OCI-LY7 (cell line): ENCODE results near the gene TERB1. TPM values are rescaled to one million over a fixed set of nuclear protein-coding genes. Genes with fewer than 3 reads are reported as not detected.

Source experiments
- BruUV-seq: library from RNA; stranded (reverse); fragments of 400-500 nt; replicated peaks from 2 replicates; lab custom pipeline; 2021; lab: Mats Ljungman, UMichigan
- CTCF ChIA-PET: fragments of 300-600 bp; sonication (Branson Sonifier 250); formaldehyde crosslinking; loops from one replicate; lab custom pipeline; 2022; ENCODE audit warnings: antibody characterized with exemption; ENCODE audit not compliant: unreplicated experiment; lab: Charles Lee
- POLR2A ChIA-PET: fragments of 300-600 bp; sonication (Branson Sonifier 250); formaldehyde crosslinking; loops from one replicate; lab custom pipeline; 2022; ENCODE audit warnings: antibody characterized with exemption; lab: Charles Lee
- DNase-seq: peaks from one replicate; pipeline ENCODE4 v3.0.0-alpha.2; 2015; ENCODE audit warnings: low spot score
- H2AFZ ChIP-seq: fragments of 200-600 bp; sonication (generic), shearing (Covaris generic); 2 replicates; pipeline ENCODE4 v1.6.1; 2014; ENCODE audit warnings: mild to moderate bottlenecking, antibody characterized with exemption, low read length, moderate library complexity
- H3K27ac ChIP-seq: fragments of 200-600 bp; sonication (generic); 2 replicates; pipeline ENCODE4 v1.5.1; 2014; ENCODE audit warnings: mixed run types, low read depth, mild to moderate bottlenecking, moderate library complexity, low read length, inconsistent platforms; ENCODE audit not compliant: poor library complexity, severe bottlenecking
- H3K36me3 ChIP-seq: fragments of 200-600 bp; sonication (generic); 2 replicates; pipeline ENCODE4 v1.6.1; 2014; ENCODE audit warnings: mild to moderate bottlenecking, antibody characterized with exemption, low read length, moderate library complexity, mixed read lengths; ENCODE audit not compliant: insufficient read depth
- H3K4me1 ChIP-seq: fragments of 200-600 bp; sonication (generic); 2 replicates; pipeline ENCODE4 v1.5.1; 2014; ENCODE audit warnings: mild to moderate bottlenecking, low read length; ENCODE audit not compliant: insufficient read depth, poor library complexity, severe bottlenecking
- H3K4me2 ChIP-seq: fragments of 200-600 bp; sonication (generic); 2 replicates; pipeline ENCODE4 v1.6.1; 2014; ENCODE audit warnings: mild to moderate bottlenecking, low read length
- H3K4me3 ChIP-seq: fragments of 200-600 bp; sonication (generic); 2 replicates; pipeline ENCODE4 v1.5.1; 2014; ENCODE audit warnings: mild to moderate bottlenecking, low read depth, low read length; ENCODE audit not compliant: poor library complexity, severe bottlenecking
- H3K79me2 ChIP-seq: fragments of 200-600 bp; sonication (generic); 2 replicates; pipeline ENCODE4 v1.6.1; 2016; ENCODE audit warnings: low read depth, mild to moderate bottlenecking, low read length, moderate library complexity, mixed read lengths; ENCODE audit not compliant: insufficient read depth
- H3K9me2 ChIP-seq: fragments of 200-600 bp; sonication (generic); 2 replicates; pipeline ENCODE4 v1.6.1; 2016; ENCODE audit warnings: mild to moderate bottlenecking, low read length, mixed read lengths; ENCODE audit not compliant: insufficient read depth
- H3K9me3 ChIP-seq: fragments of 200-600 bp; sonication (generic); 2 replicates; pipeline ENCODE4 v1.6.1; 2014; ENCODE audit warnings: mild to moderate bottlenecking, mixed run types, low read length, mixed read lengths
- H4K20me1 ChIP-seq: fragments of 200-600 bp; sonication (generic); 2 replicates; pipeline ENCODE4 v1.6.1; 2014; ENCODE audit warnings: mild to moderate bottlenecking, antibody characterized with exemption, low read length, moderate library complexity, mixed read lengths; ENCODE audit not compliant: insufficient read depth
- EZH2phosphoT487 ChIP-seq: fragments of 200-600 bp; sonication (generic); IDR thresholded peaks from 2 replicates; pipeline ENCODE4 v1.6.1; 2018; ENCODE audit warnings: low read depth, borderline replicate concordance, mild to moderate bottlenecking, mixed run types, antibody characterized with exemption, low read length, moderate library complexity, mixed read lengths
- intact Hi-C: fragments of 100-400 bp; cut with micrococcal nuclease; formaldehyde crosslinking; loops from one replicate; pipeline ENCODE4 v1.10.0; 2022; ENCODE audit not compliant: unreplicated experiment
- total RNA-seq, 2 experiments: library from RNA; depleted of rRNA in 1 of 2; stranded (reverse); fragments of >200 nt in 1 of 2; shearing (Covaris generic) in 1 of 2; gene quantifications; 2 replicates each; pipeline ENCODE4 v1.2.3, GENCODE V29; 2014 to 2022
- TF ChIP-seq, protein P1 (sequence below): fragments of 200-600 bp; sonication (generic); conservative IDR thresholded peaks from 2 replicates; pipeline ENCODE4 v1.5.1; 2014; ENCODE audit warnings: mild to moderate bottlenecking, antibody characterized with exemption, low read length, moderate library complexity, mixed read lengths

Gene TERB1
- total RNA-seq, 2 experiments from 2014 or later: 0.17 TPM; not detected in 1

DNA sequence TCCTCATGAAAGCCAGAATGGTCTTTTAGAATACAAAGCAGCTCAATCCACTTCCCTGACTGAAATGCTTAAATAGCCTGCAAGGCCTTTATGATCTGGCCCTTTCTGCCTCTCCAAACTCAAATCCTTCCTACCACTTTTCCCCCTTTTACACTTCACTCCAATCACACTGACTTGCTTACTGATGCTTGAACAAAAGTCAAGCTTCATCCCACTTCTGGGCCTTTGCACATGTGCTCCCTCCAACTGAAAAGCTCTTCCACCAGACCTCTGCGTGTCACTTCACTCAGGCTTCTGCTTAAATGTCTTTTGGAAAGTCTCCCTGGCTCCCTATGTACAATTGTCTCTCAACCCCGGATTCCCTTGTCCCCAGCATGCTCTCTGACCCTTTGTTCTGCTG lies 13.3 kb upstream of the TERB1 start:
- Histone ChIP-seq H4K20me1 (no peaks in the 10 kb centered on the region), H2AFZ (no peak overlapping the region), H3K9me3 (no peaks in the 10 kb centered on the region), H3K4me1 (no peaks in the 10 kb centered on the region), H3K79me2 (no peaks in the 10 kb centered on the region), H3K9me2 (no peaks in the 10 kb centered on the region), H3K27ac (no peak overlapping the region), H3K4me3 (no peak overlapping the region), H3K4me2 (no peak overlapping the region), H3K36me3 (peaks cover 93% of the 10 kb centered on the region)
- DNase-seq: no peak
- no peak for TF ChIP-seq EZH2phosphoT487
- TF ChIP-seq, protein P1, sequence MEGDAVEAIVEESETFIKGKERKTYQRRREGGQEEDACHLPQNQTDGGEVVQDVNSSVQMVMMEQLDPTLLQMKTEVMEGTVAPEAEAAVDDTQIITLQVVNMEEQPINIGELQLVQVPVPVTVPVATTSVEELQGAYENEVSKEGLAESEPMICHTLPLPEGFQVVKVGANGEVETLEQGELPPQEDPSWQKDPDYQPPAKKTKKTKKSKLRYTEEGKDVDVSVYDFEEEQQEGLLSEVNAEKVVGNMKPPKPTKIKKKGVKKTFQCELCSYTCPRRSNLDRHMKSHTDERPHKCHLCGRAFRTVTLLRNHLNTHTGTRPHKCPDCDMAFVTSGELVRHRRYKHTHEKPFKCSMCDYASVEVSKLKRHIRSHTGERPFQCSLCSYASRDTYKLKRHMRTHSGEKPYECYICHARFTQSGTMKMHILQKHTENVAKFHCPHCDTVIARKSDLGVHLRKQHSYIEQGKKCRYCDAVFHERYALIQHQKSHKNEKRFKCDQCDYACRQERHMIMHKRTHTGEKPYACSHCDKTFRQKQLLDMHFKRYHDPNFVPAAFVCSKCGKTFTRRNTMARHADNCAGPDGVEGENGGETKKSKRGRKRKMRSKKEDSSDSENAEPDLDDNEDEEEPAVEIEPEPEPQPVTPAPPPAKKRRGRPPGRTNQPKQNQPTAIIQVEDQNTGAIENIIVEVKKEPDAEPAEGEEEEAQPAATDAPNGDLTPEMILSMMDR: no peak
- BruUV-seq: no TSS peak
- CTCF ChIA-PET: no interaction called here
- intact Hi-C loops: no loop called here
- POLR2A ChIA-PET: interaction anchor here (0.6 kb wide), 3 partner anchors 67 to 345 kb away, joined by 3 to 5 read pairs (median 5); partner anchors contain the start of genes FBXL8 and TRADD

DNA sequence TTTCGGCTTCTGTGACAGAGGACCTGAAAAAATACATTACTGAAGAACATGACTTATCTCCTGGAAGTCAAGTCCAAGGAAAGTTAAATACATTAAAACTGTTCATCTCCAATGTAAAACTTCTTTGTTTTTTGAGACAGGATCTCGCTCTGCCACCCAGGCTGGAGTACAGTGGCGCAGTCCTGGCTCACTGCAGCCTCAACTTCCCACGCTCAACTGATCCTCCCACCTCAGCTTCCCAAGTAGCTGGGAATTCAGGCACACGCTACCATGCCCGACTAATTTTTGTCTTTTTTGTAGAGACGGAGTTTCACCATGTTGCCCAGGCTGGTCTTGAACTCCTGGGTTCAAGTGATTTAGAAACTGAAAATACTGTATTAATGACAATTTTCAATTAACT lies 9.7 kb upstream of the TERB1 start:
- Histone ChIP-seq H3K4me2 (no peak overlapping the region), H3K9me2 (no peaks in the 10 kb centered on the region), H4K20me1 (no peaks in the 10 kb centered on the region), H3K4me3 (no peak overlapping the region), H3K27ac (no peak overlapping the region), H3K79me2 (no peaks in the 10 kb centered on the region), H3K36me3 (peaks cover 92% of the 10 kb centered on the region), H3K4me1 (no peaks in the 10 kb centered on the region), H2AFZ (no peak overlapping the region), H3K9me3 (no peaks in the 10 kb centered on the region)
- no peak for DNase-seq
- intact Hi-C loops: no loop called here
- ChIA-PET CTCF (no interaction called here), POLR2A (no interaction called here)
- TF ChIP-seq EZH2phosphoT487: no peak
- TF ChIP-seq, protein P1: no peak
- no TSS peak for BruUV-seq

DNA sequence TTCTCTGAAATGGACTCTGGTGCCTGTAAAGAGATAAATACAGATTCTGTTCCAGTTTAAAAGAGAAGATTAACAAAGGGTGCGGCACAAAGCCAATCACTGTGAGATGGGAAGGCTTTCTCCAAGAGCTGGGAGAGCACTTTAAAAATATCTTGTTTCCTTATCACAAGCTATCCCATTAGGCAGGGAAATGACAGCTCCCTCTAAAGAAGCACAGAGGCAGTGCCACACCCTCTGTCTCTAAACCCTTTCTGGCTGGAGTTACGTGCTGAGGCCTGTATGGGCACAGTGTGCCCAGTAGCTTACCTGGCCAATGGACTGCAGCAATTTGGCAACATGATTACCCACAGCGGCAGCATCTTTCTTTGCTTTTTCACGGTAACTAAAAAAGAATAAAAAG lies 9.0 kb upstream of the TERB1 start:
- Histone ChIP-seq H3K79me2 (no peaks in the 10 kb centered on the region), H3K36me3 (peaks cover 92% of the 10 kb centered on the region), H3K27ac (no peak overlapping the region), H3K9me2 (no peaks in the 10 kb centered on the region), H4K20me1 (no peaks in the 10 kb centered on the region), H3K4me3 (no peak overlapping the region), H3K4me1 (no peaks in the 10 kb centered on the region), H2AFZ (no peak overlapping the region), H3K9me3 (no peaks in the 10 kb centered on the region), H3K4me2 (no peak overlapping the region)
- POLR2A ChIA-PET: interaction anchor here (0.5 kb wide), 1 partner anchor 24 kb away, joined by 3 read pairs; no protein-coding TSS in a partner anchor
- no peak for TF ChIP-seq EZH2phosphoT487
- TF ChIP-seq, protein P1: no peak
- DNase-seq: no peak
- CTCF ChIA-PET: no interaction called here
- BruUV-seq: no TSS peak
- intact Hi-C loops: no loop called here
